Measurements from ENCODE around the gene VPS26B. TPM values are rescaled to one million over a fixed set of nuclear protein-coding genes. Genes with fewer than 3 reads are reported as not detected.
A peak's percentile ranks its signal among the peaks of the same experiment; 100 is the strongest.

VPS26B gene
- total and polyA plus RNA-seq, 9 of the 15 experiments (the other 6 are each of a cell fraction or from before 2014, with no cell fraction given), result 3.5 to 43.3 (median 27.4) TPM

DNA sequence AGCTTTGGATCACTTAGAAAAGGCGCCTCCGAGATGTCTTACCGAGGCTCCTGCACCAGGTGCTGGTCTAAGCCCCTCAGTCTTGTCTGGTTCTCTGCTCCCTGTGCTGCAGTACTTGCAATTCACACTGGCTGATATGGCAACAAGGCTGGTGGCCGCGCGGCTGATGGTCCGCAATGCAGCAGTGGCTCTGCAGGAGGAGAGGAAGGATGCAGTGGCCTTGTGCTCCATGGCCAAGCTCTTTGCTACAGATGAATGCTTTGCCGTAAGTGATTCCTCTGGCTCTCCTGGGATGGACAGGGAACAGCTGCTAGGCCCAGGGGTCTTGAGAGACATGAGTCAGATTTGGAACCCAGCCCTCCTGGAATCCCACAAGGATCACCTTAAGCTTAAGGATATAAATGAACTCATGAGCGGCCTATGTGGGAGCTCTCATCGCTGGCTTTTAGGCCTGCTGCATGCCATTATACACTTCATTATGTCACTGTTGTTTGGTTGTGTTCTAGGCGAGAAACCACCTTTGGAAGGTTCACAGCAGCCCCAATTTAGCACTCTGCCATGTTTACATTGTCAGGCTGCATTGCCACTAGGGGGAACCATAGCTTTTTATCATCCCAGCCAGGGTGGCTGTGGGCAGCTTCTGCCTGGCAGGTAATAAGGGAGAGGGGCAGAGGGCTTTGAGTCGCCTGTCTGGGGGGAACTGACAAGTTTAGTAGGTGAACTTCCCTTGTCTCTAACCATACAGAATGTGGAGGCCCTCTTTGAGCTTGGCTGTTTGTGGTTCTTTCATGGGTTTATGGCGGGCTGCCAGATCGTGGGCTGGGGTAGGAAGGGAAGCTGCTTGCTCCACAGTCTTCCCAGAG lies 37.4 kb downstream of the VPS26B start (continued):
- TF ChIP-seq CTCF (IDR thresholded peaks at IDR 0.05 in 2 of 3, conservative IDR thresholded peaks at IDR 0.05 in 1 of 3; ENCODE audit: insufficient read depth in 2 of 3, low read depth in 1 of 3, low read length in 3 of 3), result peak; percentile 39 to 76 (median 63)
- peak; percentile 88 to 93 for TF ChIP-seq FOXA3 (CRISPR knock-in tag; conservative IDR thresholded peaks at IDR 0.05 in 1 of 2, IDR thresholded peaks at IDR 0.05 in 1 of 2)
- TF ChIP-seq, protein P1, sequence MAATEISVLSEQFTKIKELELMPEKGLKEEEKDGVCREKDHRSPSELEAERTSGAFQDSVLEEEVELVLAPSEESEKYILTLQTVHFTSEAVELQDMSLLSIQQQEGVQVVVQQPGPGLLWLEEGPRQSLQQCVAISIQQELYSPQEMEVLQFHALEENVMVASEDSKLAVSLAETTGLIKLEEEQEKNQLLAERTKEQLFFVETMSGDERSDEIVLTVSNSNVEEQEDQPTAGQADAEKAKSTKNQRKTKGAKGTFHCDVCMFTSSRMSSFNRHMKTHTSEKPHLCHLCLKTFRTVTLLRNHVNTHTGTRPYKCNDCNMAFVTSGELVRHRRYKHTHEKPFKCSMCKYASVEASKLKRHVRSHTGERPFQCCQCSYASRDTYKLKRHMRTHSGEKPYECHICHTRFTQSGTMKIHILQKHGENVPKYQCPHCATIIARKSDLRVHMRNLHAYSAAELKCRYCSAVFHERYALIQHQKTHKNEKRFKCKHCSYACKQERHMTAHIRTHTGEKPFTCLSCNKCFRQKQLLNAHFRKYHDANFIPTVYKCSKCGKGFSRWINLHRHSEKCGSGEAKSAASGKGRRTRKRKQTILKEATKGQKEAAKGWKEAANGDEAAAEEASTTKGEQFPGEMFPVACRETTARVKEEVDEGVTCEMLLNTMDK (IDR thresholded peaks at IDR 0.05; ENCODE audit: borderline replicate concordance, insufficient read depth, low read depth, low read length, poor library complexity, severe bottlenecking), result peak; percentile 54
- no peak for TF ChIP-seq TCFL5 (CRISPR knock-in tag; conservative IDR thresholded peaks at IDR 0.05)
- TF ChIP-seq ZNF184 (CRISPR knock-in tag; IDR thresholded peaks at IDR 0.05), result no peak
- no peak for TF ChIP-seq E2F1 (CRISPR knock-in tag; IDR thresholded peaks at IDR 0.05)
- TF ChIP-seq RREB1 (CRISPR knock-in tag; IDR thresholded peaks at IDR 0.05), result no peak
- no peak for TF ChIP-seq CTBP1 (IDR thresholded peaks at IDR 0.05; ENCODE audit: borderline replicate concordance)
- no peak for TF ChIP-seq NFIX (CRISPR knock-in tag; IDR thresholded peaks at IDR 0.05; ENCODE audit: low read depth)
- no peak for TF ChIP-seq ZNF347 (CRISPR knock-in tag; IDR thresholded peaks at IDR 0.05; ENCODE audit: low read depth)
- TF ChIP-seq ILK (tag; IDR thresholded peaks at IDR 0.05; ENCODE audit: borderline replicate concordance, low read depth), result no peak
- TF ChIP-seq FOSL1 (tag; conservative IDR thresholded peaks at IDR 0.05), result no peak
- peak in 1 of 2 experiments; percentile 52; a peak in 3 of 4 replicates for TF ChIP-seq RAD21 (CRISPR knock-in tag; conservative IDR thresholded peaks at IDR 0.05 in 1 of 2, IDR thresholded peaks at IDR 0.05 in 1 of 2)

Data from K562 (cell line).